ENCODE results near the gene ITGA7.

Gene ITGA7

DNA sequence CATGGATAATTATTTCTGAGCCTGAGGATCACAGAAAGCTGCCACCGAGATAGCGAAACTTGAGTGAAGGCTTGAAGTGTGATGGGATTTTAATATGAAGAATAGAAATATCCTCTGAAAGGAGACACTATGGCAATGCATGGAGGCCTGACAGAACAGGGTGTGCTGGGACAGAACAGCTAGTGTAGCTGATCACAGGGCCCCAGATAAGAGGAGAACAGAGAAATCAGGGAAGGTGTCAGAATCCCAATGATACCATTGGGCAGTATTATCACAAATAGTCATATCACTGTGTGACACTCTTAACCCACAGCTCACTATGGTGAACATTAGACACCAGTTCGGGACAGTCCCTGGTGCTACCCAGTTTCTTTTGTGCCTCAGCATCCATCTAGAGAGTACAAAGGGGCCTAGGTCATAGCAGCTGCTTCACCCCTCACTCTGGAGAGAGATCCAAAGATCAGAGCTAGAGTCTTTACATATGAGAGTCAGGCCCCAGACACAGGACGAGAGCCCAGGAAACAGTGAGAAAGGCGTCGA is 71.5 kb downstream of the ITGA7 start:
- DNase-seq, result no peak
